DOHH2 (cell line): Measurements from ENCODE around the gene SEMA3D.

Source experiments
- CTCF ChIP-seq: fragments of 200-600 bp; sonication (generic); IDR thresholded peaks from one replicate; pipeline ENCODE4 v1.5.1; 2014; ENCODE audit warnings: antibody characterized with exemption, mild to moderate bottlenecking, low read depth, low read length; ENCODE audit not compliant: poor library complexity, severe bottlenecking
- EZH2phosphoT487 ChIP-seq: fragments of 200-600 bp; sonication (generic); IDR thresholded peaks from 2 replicates; pipeline ENCODE4 v1.6.1; 2017; ENCODE audit warnings: borderline replicate concordance, mild to moderate bottlenecking, antibody characterized with exemption, low read length, moderate library complexity, mixed read lengths

GRCh38 chr7:85054306-85054705 is 132.6 kb downstream of the SEMA3D start:
- TF ChIP-seq CTCF: no peak
- TF ChIP-seq EZH2phosphoT487: no peak
